BE2C (cell line): Measurements from ENCODE around the gene UBXN1.
"Not testable (repeated sequence)": the region's sequence is repeated elsewhere in the genome, so short reads cannot be mapped to it uniquely, and the experiment has no call there.

Experiments used
- DNase-seq: peaks from one replicate; pipeline ENCODE4 v3.0.0-alpha.2; 2020
- H3K27me3 ChIP-seq: fragments of 250-450 bp; sonication (Bioruptor Pico); 2 replicates; pipeline ENCODE4 v1.5.1; 2020; ENCODE audit warnings: mild to moderate bottlenecking
- H3K36me3 ChIP-seq: fragments of 250-450 bp; sonication (Bioruptor Pico); 2 replicates; pipeline ENCODE4 v1.5.1; 2020; ENCODE audit warnings: mild to moderate bottlenecking
- H3K4me1 ChIP-seq: fragments of 250-450 bp; sonication (Bioruptor Pico); 2 replicates; pipeline ENCODE4 v1.5.1; 2020
- H3K4me3 ChIP-seq: 2 replicates; pipeline ENCODE4 v1.5.1; 2011; ENCODE audit warnings: low read depth, low read length
- H3K9me3 ChIP-seq: fragments of 250-450 bp; sonication (Bioruptor Pico); 2 replicates; pipeline ENCODE4 v1.5.1; 2020
- CTCF ChIP-seq: IDR thresholded peaks from 2 replicates; pipeline ENCODE4 v1.5.1; 2012; ENCODE audit warnings: mild to moderate bottlenecking, low read depth, low read length

Gene UBXN1

DNA sequence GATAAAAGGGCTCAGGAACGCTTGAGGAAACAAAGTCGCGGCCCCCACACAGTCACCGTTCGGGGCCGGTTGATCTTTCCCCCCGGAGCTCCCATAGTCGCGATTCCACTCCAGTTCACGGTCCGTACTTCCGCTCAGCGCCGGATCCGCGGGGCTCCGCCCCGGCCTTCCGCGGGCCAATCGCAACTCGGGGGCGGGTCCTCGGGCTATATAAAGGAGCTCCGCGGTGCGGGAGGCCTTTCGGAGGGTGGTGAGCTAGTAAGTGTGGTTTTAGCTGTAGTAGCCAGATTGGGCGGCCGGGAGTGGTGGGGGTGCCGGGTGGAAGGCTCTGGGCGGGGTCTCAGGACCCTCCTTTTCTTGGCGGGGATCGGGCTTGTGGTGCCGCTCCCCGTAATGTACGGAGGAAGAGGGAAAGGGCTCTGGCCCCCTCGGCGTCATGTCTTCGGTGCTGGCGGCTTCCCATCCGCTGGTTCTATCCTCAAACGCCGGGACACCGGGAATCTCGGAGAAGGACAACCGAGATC lies 13.7 kb downstream of the UBXN1 start, which contains the start of the genes C11orf98 and CSKMT:
TSS of gene C11orf98 (minus strand) at position 136 of the 524 bp plus-strand sequence. CDS start at position 95, 41 bp downstream.
TSS of gene CSKMT (plus strand) at position 238 of the 524 bp plus-strand sequence. CDS start 568 bp downstream, outside the sequence.
- Histone ChIP-seq H3K9me3 (no peaks in the 10 kb centered on the region), H3K27me3 (no peaks in the 10 kb centered on the region), H3K36me3 (peaks cover 27% of the 10 kb centered on the region), H3K4me3 (peak within 1 kb of the TSS; percentile 93), H3K4me1 (no peaks in the 10 kb centered on the region)
- peak; percentile 89 for DNase-seq
- TF ChIP-seq CTCF, result no peak

GRCh38 chr11:62664405-62665074 lies 14.3 kb downstream of the UBXN1 start:
- Histone ChIP-seq H3K27me3 (no peaks in the 10 kb centered on the region), H3K4me1 (no peaks in the 10 kb centered on the region), H3K4me3 (peak overlapping the region; percentile 93), H3K9me3 (no peaks in the 10 kb centered on the region), H3K36me3 (peaks cover 27% of the 10 kb centered on the region)
- peak; percentile 45 for DNase-seq
- TF ChIP-seq CTCF, result no peak

DNA sequence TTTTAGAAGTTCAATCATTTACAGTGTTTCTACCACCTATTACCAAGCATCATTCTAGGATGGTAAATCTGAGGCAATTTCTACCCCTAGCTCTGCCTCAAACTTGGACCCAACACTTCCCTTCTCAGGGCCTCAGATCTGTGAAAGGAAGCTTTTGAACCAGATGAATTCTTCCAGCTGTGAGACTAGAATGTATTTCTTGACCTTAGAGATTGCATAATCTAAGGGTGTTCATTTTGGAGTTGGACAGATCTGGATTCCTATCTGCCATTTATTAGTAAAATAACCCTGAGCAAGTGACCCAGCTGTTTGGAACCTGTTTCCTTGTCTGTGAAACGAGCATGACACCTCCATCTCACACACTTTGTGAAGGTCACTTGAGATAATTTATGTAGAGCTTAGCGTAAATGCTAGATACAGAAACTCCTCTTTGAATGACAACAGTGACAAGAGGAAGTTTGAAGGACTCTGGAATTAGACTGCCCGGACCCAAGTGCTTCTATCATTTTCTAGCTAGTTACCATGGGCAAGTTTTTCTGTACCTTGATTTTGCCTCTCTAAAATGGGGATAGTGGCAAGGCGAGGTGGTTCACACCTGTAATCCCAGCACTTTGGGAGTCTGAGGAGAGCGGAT lies 22.0 kb downstream of the UBXN1 start:
- no peak for DNase-seq
- Histone ChIP-seq H3K4me3 (no peak overlapping the region), H3K36me3 (no peaks in the 10 kb centered on the region), H3K27me3 (no peaks in the 10 kb centered on the region), H3K4me1 (no peaks in the 10 kb centered on the region), H3K9me3 (no peaks in the 10 kb centered on the region)
- no peak for TF ChIP-seq CTCF

- TF ChIP-seq CTCF, result no peak
- H3K9me3 ChIP-seq, result no peaks in the 10 kb centered on the region
- no peak overlapping the region for H3K4me3 ChIP-seq
- no peaks in the 10 kb centered on the region for H3K4me1 ChIP-seq
- H3K27me3 ChIP-seq, result no peaks in the 10 kb centered on the region
- peaks cover 4% of the 10 kb centered on the region; the same call in 1 of the 2 replicates for H3K36me3 ChIP-seq
- DNase-seq, result no peak
Observed at GRCh38 chr11:62654297-62654696, 24.6 kb downstream of the UBXN1 start.

DNA sequence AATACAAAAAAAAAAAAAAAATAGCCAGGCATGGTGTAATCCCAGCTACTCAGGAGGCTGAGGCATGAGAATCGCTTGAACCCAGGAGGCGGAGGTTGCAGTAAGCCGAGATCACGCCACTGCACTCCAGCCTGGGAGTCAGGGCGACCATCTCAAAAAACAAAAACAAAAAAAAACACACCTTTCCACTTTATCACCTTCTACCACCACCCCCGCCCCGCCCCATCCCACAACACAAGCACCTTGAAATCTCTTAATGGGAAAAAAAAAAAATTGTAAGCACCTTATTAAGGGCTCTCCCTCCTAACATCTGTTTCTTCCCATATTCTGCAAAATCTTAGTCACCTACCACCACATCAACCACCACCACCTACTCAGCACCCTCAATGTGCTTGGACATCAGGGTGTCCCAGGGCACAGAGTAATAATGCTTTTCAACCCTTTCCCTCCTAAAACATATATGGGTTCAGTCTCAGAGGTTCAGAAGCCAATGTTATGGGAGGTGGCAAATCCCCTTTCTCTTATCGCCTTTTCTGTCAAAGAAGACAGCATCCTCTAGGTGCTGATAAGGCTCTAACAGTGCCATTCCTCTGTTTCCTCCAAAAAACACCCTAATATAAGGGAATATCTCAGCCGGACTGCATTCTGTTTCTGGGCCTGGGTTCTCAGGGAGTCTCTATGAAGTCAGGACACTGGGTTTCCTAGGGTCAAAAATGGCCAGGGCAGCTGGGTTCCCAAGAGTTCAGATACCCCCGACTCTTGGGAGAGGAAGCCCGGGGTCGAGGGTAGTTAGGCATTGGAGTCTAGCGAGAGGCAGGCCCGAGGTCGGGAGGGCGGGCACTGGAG lies 26.5 kb downstream of the UBXN1 start:
- Histone ChIP-seq H3K36me3 (peaks cover 5% of the 10 kb centered on the region; the same call in 1 of the 2 replicates), H3K4me3 (peak overlapping the region; percentile 86), H3K9me3 (no peaks in the 10 kb centered on the region), H3K27me3 (no peaks in the 10 kb centered on the region), H3K4me1 (no peaks in the 10 kb centered on the region)
- TF ChIP-seq CTCF, result no peak
- no peak for DNase-seq

- not testable (repeated sequence) for H3K36me3 ChIP-seq, H3K4me3 ChIP-seq, DNase-seq, H3K4me1 ChIP-seq, H3K27me3 ChIP-seq, H3K9me3 ChIP-seq
Observed at GRCh38 chr11:62650283-62650682, 28.6 kb downstream of the UBXN1 start.
